Measurements from ENCODE around the gene MRC2.
"Not testable (repeated sequence)": the region's sequence is repeated elsewhere in the genome, so short reads cannot be mapped to it uniquely, and the experiment has no call there.

Gene MRC2

DNA sequence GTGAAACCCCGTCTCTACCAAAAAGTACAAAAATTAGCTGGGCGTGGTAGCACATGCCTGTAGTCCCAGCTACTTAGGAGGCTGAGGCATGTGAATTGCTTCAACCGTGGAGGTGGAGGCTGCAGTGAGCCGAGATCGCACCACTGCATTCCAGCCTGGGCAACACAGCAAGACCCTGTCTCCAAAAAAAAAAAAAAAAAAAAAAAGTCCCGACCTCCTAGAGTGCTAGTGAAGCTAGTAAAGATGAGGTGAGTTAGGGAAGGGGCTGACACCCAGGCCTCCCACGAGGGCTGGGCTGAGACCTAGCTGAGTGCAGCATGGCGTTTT is 64.1 kb downstream of the MRC2 start:
- not testable (repeated sequence) for H3K4me3 ChIP-seq (ENCODE audit: low read length); H3K9me3 ChIP-seq (ENCODE audit: insufficient read depth, low read depth, low read length); H3K9ac ChIP-seq (ENCODE audit: low read depth, low read length); H3K4me1 ChIP-seq (ENCODE audit: insufficient read depth, low read length); H3K27me3 ChIP-seq (ENCODE audit: insufficient read depth, low read length); H3K36me3 ChIP-seq (ENCODE audit: insufficient read depth, low read depth, low read length); H3K27ac ChIP-seq (ENCODE audit: low read length)

DNA sequence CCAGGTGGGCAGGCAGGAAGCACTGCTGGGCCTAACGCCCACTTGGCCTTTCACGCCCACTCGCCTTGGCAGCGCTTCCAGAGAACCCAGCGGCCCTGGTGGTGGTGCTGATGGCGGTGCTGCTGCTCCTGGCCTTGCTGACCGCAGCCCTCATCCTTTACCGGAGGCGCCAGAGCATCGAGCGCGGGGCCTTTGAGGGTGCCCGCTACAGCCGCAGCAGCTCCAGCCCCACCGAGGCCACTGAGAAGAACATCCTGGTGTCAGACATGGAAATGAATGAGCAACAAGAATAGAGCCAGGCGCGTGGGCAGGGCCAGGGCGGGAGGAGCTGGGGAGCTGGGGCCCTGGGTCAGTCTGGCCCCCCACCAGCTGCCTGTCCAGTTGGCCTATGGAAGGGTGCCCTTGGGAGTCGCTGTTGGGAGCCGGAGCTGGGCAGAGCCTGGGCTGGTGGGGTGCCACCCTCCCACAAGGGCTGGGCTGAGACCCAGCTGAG is 64.7 kb downstream of the MRC2 start:
- H3K4me1 ChIP-seq (ENCODE audit: insufficient read depth, low read length) = no peaks in the 10 kb centered on the region
- H3K27ac ChIP-seq (ENCODE audit: low read length) = no peak overlapping the region
- H3K27me3 ChIP-seq (ENCODE audit: insufficient read depth, low read length) = no peaks in the 10 kb centered on the region
- H3K9ac ChIP-seq (ENCODE audit: low read depth, low read length) = no peak overlapping the region
- no peaks in the 10 kb centered on the region for H3K36me3 ChIP-seq (ENCODE audit: insufficient read depth, low read depth, low read length)
- no peaks in the 10 kb centered on the region for H3K9me3 ChIP-seq (ENCODE audit: insufficient read depth, low read depth, low read length)
- no peak overlapping the region for H3K4me3 ChIP-seq (ENCODE audit: low read length)

DNA sequence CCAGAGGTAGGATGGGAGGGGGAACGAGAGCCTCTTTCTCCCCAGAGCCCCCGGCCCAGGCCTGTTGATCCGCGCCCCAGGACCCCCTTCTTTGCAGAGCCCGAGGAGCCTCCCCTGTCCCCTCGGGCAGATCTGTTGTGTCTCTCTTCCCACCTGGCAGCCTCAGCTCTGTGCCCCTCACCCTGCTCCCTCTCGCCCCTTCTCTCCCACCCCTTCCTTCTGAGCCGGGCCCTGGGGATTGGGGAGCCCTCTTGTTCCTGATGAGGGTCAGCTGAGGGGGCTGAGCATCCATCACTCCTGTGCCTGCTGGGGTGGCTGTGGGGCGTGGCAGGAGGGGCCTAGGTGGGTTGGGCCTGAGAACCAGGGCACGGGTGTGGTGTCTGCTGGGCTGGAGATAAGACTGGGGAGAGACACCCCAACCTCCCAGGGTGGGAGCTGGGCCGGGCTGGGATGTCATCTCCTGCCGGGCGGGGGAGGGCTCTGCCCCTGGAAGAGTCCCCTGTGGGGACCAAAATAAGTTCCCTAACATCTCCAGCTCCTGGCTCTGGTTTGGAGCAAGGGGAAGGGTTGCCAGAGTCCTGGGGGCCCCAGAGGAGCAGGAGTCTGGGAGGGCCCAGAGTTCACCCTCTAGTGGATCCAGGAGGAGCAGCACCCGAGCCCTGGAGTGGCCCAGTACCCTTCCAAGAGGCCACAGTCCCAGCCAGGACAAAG is 65.4 kb downstream of the MRC2 start:
- no peaks in the 10 kb centered on the region for H3K9me3 ChIP-seq (ENCODE audit: insufficient read depth, low read depth, low read length)
- H3K4me1 ChIP-seq (ENCODE audit: insufficient read depth, low read length) = no peaks in the 10 kb centered on the region
- no peak overlapping the region for H3K4me3 ChIP-seq (ENCODE audit: low read length)
- no peaks in the 10 kb centered on the region for H3K36me3 ChIP-seq (ENCODE audit: insufficient read depth, low read depth, low read length)
- no peak overlapping the region for H3K27ac ChIP-seq (ENCODE audit: low read length)
- no peak overlapping the region for H3K9ac ChIP-seq (ENCODE audit: low read depth, low read length)
- no peaks in the 10 kb centered on the region for H3K27me3 ChIP-seq (ENCODE audit: insufficient read depth, low read length)

DNA sequence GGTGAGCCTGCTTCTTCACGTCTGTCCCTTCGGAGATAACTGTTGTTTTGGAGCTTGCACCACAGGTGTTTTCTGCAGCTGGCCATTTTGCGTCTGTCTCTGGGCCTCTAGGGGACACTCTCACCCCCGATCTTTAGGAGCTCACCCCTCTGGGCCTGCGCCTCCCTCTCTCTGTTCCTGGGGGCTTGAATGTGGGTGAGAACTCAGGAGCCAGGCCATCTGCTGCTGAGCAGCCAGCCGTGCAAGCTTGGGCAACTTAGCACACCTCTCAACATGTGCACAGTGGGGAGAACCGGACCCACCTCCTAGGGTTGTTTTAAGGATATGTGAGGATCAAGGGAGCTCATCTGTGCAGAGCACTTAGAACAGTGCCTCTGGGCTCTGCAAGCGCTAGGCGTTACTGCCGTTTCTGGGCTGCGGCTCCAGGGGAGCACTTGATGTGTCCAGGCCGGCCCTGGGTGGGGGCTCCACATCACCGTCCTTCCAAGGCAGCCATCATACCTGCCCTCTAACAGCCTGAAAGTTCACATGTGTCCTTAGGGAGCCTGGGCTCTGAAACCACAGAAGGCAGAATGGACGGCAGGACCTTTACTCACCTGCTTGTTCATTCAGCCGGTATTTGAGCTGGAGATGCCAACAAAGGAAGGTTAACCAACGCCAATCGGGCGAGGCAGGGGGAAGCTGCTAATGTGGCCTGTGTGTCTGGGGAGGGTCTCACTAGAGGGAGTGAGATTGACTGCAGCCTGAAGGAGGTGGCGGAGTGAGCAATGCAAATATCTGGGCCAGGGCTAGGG is 66.3 kb downstream of the MRC2 start:
- no peaks in the 10 kb centered on the region for H3K9me3 ChIP-seq (ENCODE audit: insufficient read depth, low read depth, low read length)
- no peak overlapping the region for H3K27ac ChIP-seq (ENCODE audit: low read length)
- no peaks in the 10 kb centered on the region for H3K27me3 ChIP-seq (ENCODE audit: insufficient read depth, low read length)
- no peak overlapping the region for H3K4me3 ChIP-seq (ENCODE audit: low read length)
- H3K36me3 ChIP-seq (ENCODE audit: insufficient read depth, low read depth, low read length) = no peaks in the 10 kb centered on the region
- no peaks in the 10 kb centered on the region for H3K4me1 ChIP-seq (ENCODE audit: insufficient read depth, low read length)
- H3K9ac ChIP-seq (ENCODE audit: low read depth, low read length) = no peak overlapping the region

DNA sequence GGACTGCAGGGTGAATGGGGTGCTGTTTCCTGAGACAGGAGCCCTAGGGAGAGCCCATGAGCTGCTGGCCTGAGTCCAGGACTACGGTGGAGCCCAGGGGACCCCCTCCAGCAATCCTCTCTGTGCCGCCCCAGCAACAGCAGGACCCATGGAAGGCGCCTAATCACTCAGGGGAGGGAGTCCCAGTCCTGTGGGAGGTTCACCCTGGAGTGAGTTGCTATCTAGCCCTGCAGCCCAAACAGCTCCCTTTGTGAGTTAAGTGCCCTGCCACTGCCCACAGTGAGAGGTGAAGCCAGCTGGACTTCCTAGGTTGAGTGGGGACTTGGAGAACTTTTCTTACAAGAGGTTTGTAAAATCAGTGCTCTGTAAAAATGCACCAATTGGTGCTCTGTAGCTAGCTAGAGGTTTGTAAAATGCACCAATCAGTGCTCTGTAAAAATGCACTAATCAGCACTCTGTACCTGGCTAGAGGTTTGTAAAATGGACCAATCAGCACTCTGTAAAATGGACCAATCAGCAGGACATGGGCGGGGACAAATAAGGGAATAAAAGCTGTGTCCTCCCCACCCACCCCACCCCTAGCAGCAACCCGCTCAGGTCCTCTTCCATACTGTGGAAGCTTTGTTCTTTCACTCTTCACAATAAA is 67.7 kb downstream of the MRC2 start:
- not testable (repeated sequence) for H3K9ac ChIP-seq (ENCODE audit: low read depth, low read length); H3K27ac ChIP-seq (ENCODE audit: low read length); H3K36me3 ChIP-seq (ENCODE audit: insufficient read depth, low read depth, low read length); H3K4me3 ChIP-seq (ENCODE audit: low read length); H3K9me3 ChIP-seq (ENCODE audit: insufficient read depth, low read depth, low read length); H3K4me1 ChIP-seq (ENCODE audit: insufficient read depth, low read length); H3K27me3 ChIP-seq (ENCODE audit: insufficient read depth, low read length)

DNA sequence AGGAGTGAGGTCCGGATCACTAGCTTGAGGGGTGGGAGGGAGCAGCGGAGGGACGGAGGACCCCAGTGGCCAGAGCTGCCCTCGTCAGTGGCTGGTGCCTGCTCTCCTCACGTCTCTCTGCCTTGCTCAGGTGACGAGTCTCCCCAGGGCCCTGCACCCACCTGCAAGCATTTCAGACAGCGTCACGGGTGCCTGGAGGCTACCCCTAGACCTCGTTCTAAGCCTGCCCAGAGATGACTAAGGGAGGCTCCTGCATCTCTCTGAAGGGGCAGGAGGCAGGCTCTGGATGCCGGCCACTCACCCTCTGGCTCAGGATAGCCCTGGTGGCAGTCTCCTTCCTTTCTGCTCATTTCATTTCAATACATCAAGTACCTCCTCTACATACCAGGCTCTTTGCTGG is 68.8 kb downstream of the MRC2 start:
- no peak overlapping the region for H3K27ac ChIP-seq (ENCODE audit: low read length)
- H3K36me3 ChIP-seq (ENCODE audit: insufficient read depth, low read depth, low read length) = no peaks in the 10 kb centered on the region
- H3K9me3 ChIP-seq (ENCODE audit: insufficient read depth, low read depth, low read length) = no peaks in the 10 kb centered on the region
- H3K4me3 ChIP-seq (ENCODE audit: low read length) = no peak overlapping the region
- H3K9ac ChIP-seq (ENCODE audit: low read depth, low read length) = no peak overlapping the region
- no peaks in the 10 kb centered on the region for H3K4me1 ChIP-seq (ENCODE audit: insufficient read depth, low read length)
- H3K27me3 ChIP-seq (ENCODE audit: insufficient read depth, low read length) = no peaks in the 10 kb centered on the region

DNA sequence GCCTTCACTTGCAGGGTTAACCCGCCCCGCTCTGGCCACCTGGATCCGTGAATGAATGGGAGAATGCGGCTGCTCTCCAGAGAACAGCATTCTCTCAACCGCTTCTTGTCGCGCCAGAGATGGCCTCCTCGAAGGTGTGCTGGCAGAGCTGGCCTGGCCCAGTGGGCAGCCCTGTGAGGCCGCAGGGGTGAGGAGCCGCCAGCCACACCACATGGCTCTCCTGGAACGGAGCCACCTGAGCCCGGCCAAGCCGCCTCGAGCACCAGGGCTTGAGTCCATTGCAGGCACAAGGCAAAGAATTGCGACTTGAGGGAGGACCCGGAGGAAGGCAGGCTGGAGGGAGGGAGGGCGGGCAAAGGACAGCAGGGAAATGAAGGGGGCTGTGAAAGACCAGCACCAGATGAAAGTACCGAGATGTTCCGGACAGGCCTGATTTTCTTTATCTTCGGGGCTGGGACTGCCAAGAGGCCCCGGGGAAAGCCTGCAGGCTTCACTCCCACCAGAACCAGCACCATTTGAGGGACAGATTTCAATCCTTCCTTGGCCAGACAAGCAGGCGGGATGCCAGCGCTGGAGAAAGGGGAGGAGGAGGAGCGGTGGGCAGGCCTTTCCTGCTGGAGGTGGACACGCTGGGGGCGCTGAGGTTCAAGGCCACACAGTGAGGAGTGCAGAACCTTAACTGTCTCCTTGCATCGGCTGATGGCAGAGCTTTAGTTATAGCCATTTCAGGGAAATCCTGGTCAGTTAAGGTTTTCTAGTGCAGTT is 69.4 kb downstream of the MRC2 start:
- H3K4me1 ChIP-seq (ENCODE audit: insufficient read depth, low read length) = no peaks in the 10 kb centered on the region
- H3K27me3 ChIP-seq (ENCODE audit: insufficient read depth, low read length) = no peaks in the 10 kb centered on the region
- no peak overlapping the region for H3K4me3 ChIP-seq (ENCODE audit: low read length)
- H3K36me3 ChIP-seq (ENCODE audit: insufficient read depth, low read depth, low read length) = no peaks in the 10 kb centered on the region
- no peak overlapping the region for H3K27ac ChIP-seq (ENCODE audit: low read length)
- H3K9me3 ChIP-seq (ENCODE audit: insufficient read depth, low read depth, low read length) = no peaks in the 10 kb centered on the region
- H3K9ac ChIP-seq (ENCODE audit: low read depth, low read length) = no peak overlapping the region

DNA sequence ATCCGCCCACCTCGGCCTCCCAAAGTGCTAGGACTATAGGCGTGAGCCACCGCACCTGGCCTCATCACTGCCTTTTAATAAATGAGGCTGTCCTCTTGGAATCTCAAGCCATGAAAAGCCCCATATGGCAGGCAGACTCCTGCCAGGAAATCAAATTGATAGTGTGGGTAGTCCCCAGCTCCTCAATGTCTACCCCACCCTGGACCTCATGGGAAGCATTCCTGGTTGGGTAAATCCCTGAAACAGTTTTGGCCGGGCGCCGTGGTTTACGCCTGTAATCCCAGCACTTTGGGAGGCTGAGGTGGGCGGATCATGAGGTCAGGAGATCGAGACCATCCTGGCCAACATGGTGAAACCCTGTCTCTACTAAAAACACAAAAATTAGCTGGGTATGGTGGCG is 71.0 kb downstream of the MRC2 start:
- H3K36me3 ChIP-seq (ENCODE audit: insufficient read depth, low read depth, low read length) = not testable (repeated sequence)

DNA sequence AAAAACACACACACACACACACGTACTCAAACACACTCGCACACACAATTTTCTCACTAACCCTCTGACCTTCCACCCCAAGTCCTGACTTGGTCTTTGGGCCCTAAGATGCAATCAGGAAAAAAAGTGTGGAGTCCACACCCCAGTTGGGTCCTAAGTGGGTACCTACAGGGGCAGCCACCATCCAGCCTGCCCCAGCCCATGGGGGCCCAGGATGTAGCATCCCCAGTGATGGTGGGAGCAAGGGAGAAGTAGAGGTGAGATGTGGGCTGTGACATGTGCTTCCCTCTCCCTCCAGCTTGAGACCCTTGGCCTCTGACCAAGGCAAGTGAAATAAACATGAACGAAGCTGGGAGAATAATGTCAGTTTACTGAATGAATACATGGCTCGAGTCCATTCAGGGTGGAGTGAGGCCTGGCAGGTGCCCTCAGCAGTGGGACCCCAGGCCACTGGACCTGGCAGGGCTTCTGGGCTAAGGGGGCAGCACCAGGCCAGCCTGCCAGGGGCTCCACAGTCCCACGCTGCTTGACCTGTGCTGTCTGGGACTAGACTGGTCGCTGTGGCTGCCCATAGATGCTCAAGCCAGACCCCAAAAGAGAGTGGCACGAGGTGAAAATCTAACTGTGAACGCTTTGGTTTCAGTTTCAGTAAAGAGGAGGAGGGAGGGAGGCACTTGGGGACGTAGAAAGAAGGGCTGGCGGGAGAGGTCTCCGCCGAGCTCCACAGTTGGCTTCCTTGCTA is 73.7 kb downstream of the MRC2 start:
- Histone ChIP-seq H3K27ac (ENCODE audit: low read length) (no peak overlapping the region), H3K4me3 (ENCODE audit: low read length) (no peak overlapping the region), H3K27me3 (ENCODE audit: insufficient read depth, low read length) (peaks cover 26% of the 10 kb centered on the region), H3K9ac (ENCODE audit: low read depth, low read length) (no peak overlapping the region), H3K4me1 (ENCODE audit: insufficient read depth, low read length) (peaks cover 9% of the 10 kb centered on the region), H3K36me3 (ENCODE audit: insufficient read depth, low read depth, low read length) (no peaks in the 10 kb centered on the region), H3K9me3 (ENCODE audit: insufficient read depth, low read depth, low read length) (no peaks in the 10 kb centered on the region)

More for the DNA sequence above, 71.0 kb downstream of the MRC2 start:
- not testable (repeated sequence) for H3K4me1 ChIP-seq (ENCODE audit: insufficient read depth, low read length); H3K27me3 ChIP-seq (ENCODE audit: insufficient read depth, low read length); H3K4me3 ChIP-seq (ENCODE audit: low read length); H3K27ac ChIP-seq (ENCODE audit: low read length); H3K9ac ChIP-seq (ENCODE audit: low read depth, low read length); H3K9me3 ChIP-seq (ENCODE audit: insufficient read depth, low read depth, low read length)

DNA sequence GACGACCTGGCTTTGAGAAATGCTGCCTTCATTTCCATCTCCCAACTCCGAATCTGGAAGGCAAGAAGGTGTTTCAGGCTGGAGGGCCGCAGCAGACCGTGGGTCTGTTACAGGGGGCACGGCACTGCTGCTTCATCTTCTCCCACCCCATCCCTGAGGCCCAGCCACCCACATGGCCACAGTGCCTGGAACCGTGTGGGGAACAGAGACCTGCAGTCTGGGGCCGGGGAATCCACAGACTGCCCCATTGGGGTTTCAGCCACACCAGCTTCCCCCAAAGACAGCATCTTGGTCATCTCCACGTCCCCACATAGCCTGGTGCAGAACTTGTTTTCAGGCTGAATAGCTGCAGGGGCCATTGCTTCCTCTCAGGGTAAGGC is 74.2 kb downstream of the MRC2 start:
- Histone ChIP-seq H3K9me3 (ENCODE audit: insufficient read depth, low read depth, low read length) (no peaks in the 10 kb centered on the region), H3K27ac (ENCODE audit: low read length) (no peak overlapping the region), H3K4me3 (ENCODE audit: low read length) (no peak overlapping the region), H3K36me3 (ENCODE audit: insufficient read depth, low read depth, low read length) (no peaks in the 10 kb centered on the region), H3K4me1 (ENCODE audit: insufficient read depth, low read length) (peaks cover 15% of the 10 kb centered on the region), H3K9ac (ENCODE audit: low read depth, low read length) (no peak overlapping the region), H3K27me3 (ENCODE audit: insufficient read depth, low read length) (peaks cover 31% of the 10 kb centered on the region)

DNA sequence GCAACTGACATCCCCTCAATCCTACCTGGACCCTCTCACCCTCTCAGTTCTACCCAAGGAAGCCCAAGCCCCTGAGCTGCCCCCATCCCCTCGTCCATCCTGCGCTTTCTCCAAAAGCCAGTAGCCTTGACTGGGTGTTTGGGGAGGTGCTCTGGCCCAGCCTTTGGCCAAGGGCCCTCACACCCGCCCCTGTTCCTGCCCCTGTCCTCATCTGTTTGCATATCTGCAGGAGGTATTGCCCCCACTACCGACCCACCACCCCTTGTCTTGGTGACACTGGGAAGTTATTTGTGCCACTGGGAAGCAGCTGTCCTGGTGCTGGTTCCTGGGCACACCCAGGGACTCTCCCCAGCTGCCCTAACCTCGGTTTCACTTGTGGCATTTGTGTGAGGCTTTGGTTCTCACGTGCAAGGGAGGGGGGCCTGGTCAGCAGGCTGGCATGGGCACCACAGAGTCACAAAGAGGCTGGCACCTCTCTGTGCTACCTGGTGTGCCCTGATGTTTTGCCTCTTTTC is 75.3 kb downstream of the MRC2 start:
- H3K9me3 ChIP-seq (ENCODE audit: insufficient read depth, low read depth, low read length) = no peaks in the 10 kb centered on the region
- H3K4me3 ChIP-seq (ENCODE audit: low read length) = no peak overlapping the region
- no peak overlapping the region for H3K9ac ChIP-seq (ENCODE audit: low read depth, low read length)
- peaks cover 20% of the 10 kb centered on the region for H3K4me1 ChIP-seq (ENCODE audit: insufficient read depth, low read length)
- H3K27ac ChIP-seq (ENCODE audit: low read length) = no peak overlapping the region
- H3K27me3 ChIP-seq (ENCODE audit: insufficient read depth, low read length) = peaks cover 42% of the 10 kb centered on the region
- H3K36me3 ChIP-seq (ENCODE audit: insufficient read depth, low read depth, low read length) = no peaks in the 10 kb centered on the region

All from iPS-20b (cell line).